ENCODE measurements around the gene THRA. TPM values are rescaled to one million over a fixed set of nuclear protein-coding genes. Genes with fewer than 3 reads are reported as not detected.

The THRA gene
- total RNA-seq, 1 donor from 2014 or later, result 13.6 TPM

DNA sequence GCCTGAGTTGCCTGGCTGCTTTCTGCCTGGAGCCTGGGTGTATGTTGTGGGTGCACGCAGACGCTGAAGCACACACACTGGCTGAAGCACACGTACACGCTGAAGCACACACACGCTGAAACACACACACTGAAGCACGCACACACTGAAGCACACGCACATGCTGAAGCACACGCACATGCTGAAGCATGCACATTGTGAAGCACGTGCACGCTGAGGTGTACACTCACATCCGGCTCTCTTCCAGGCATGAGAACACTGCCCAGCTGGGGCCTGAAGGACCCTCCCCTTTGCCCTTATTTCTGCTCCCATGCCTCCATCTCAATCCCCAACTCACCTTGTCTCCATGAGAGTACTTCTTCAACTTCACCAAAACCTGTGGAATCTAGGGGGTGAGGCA is 31.1 kb upstream of the THRA start:
- Mint-ChIP-seq H3K4me3 (ENCODE audit: unreplicated experiment) (peak overlapping the region; percentile 56), H3K36me3 (ENCODE audit: low read depth, unreplicated experiment) (peaks cover 30% of the 10 kb centered on the region), H3K4me1 (ENCODE audit: unreplicated experiment) (no peaks in the 10 kb centered on the region), H3K27me3 (ENCODE audit: unreplicated experiment) (peaks cover 8% of the 10 kb centered on the region), H3K9me3 (ENCODE audit: unreplicated experiment) (no peaks in the 10 kb centered on the region), H3K27ac (ENCODE audit: unreplicated experiment) (no peak overlapping the region)
- TF ChIP-seq, protein P1, sequence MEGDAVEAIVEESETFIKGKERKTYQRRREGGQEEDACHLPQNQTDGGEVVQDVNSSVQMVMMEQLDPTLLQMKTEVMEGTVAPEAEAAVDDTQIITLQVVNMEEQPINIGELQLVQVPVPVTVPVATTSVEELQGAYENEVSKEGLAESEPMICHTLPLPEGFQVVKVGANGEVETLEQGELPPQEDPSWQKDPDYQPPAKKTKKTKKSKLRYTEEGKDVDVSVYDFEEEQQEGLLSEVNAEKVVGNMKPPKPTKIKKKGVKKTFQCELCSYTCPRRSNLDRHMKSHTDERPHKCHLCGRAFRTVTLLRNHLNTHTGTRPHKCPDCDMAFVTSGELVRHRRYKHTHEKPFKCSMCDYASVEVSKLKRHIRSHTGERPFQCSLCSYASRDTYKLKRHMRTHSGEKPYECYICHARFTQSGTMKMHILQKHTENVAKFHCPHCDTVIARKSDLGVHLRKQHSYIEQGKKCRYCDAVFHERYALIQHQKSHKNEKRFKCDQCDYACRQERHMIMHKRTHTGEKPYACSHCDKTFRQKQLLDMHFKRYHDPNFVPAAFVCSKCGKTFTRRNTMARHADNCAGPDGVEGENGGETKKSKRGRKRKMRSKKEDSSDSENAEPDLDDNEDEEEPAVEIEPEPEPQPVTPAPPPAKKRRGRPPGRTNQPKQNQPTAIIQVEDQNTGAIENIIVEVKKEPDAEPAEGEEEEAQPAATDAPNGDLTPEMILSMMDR (IDR thresholded peaks at IDR 0.05; ENCODE audit: unreplicated experiment), result no peak
- DNase-seq (ENCODE audit: low spot score), result no peak

DNA sequence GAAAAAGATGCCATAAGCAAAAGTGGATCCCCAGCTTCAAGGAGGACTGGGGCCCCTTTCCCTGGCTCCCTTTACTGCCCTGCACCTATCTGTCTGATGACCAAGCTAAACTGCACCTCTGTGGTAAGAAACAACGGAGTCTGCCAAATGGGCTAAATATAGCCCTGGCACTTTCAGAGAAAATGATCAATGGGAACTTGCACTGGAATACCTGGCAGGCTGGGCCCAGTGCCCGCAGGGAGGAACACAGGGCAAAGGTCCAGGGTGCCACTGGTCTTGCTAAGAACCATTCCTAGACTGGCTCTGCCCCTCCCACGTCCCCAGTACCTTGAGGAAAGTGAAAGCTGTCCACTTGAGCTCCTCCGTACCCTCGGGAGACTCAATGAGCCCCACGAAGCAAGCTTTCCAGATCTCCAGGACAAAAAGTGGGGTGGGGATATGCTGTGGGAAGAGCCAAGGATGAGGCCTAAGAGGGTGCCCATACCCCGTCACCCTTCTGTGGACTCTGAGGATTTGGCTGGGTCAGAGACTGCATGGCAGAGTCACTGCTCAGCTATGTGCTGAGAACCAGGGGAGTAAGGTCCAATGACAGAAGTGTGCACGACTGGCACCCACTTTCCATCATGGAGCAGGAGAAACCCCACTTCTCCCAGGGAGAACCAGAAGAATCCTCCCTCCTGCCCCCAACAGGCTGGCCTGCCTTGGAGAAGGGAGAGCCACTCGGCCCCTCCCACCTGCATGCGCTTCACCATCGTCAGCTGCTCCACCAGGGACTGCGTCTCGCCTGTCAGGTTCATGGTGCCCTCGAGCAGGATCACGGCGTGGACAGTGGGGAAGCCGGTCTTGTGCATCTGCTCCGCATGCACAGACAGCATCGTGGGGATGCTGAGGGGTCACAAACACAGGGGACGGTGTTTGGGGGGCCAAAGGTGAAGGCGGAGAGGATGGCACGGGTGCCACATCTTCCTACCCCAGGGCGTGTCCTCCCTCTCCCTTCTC is 30.1 kb upstream of the THRA start:
- Mint-ChIP-seq H3K4me1 (ENCODE audit: unreplicated experiment) (peaks cover 2% of the 10 kb centered on the region), H3K36me3 (ENCODE audit: low read depth, unreplicated experiment) (peaks cover 30% of the 10 kb centered on the region)
- DNase-seq (ENCODE audit: low spot score), result no peak

DNA sequence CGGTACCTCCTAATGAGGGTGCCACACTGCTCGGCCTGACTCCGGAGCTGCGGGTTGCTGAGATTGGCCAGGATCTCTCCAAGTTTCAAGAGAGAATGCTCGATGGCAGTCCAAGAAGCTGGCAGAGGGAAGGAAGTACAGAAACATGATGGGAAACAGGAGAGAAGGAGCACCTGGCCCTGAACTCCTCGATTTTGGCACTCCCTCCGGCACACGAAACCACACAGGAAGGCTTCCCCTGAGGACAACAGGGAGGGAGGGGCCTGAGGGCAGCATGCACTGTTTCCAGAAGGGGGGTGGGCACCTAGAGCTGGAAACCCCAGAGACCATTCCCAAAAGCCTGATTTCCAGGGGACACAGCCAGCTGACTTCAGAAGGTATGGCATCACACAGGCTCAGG is 29.4 kb upstream of the THRA start:
- TF ChIP-seq, protein P1 (IDR thresholded peaks at IDR 0.05; ENCODE audit: unreplicated experiment), result no peak
- DNase-seq (ENCODE audit: low spot score), result no peak
- Mint-ChIP-seq H3K27ac (ENCODE audit: unreplicated experiment) (no peak overlapping the region), H3K4me3 (ENCODE audit: unreplicated experiment) (no peak overlapping the region), H3K36me3 (ENCODE audit: low read depth, unreplicated experiment) (peaks cover 30% of the 10 kb centered on the region), H3K27me3 (ENCODE audit: unreplicated experiment) (peaks cover 10% of the 10 kb centered on the region), H3K4me1 (ENCODE audit: unreplicated experiment) (peaks cover 2% of the 10 kb centered on the region), H3K9me3 (ENCODE audit: unreplicated experiment) (no peaks in the 10 kb centered on the region)

More for the DNA sequence above, 30.1 kb upstream of the THRA start:
- Mint-ChIP-seq H3K4me3 (ENCODE audit: unreplicated experiment) (no peak overlapping the region), H3K27ac (ENCODE audit: unreplicated experiment) (peak overlapping the region; percentile 82), H3K27me3 (ENCODE audit: unreplicated experiment) (peaks cover 10% of the 10 kb centered on the region), H3K9me3 (ENCODE audit: unreplicated experiment) (no peaks in the 10 kb centered on the region)
- TF ChIP-seq, protein P1 (IDR thresholded peaks at IDR 0.05; ENCODE audit: unreplicated experiment), result no peak

DNA sequence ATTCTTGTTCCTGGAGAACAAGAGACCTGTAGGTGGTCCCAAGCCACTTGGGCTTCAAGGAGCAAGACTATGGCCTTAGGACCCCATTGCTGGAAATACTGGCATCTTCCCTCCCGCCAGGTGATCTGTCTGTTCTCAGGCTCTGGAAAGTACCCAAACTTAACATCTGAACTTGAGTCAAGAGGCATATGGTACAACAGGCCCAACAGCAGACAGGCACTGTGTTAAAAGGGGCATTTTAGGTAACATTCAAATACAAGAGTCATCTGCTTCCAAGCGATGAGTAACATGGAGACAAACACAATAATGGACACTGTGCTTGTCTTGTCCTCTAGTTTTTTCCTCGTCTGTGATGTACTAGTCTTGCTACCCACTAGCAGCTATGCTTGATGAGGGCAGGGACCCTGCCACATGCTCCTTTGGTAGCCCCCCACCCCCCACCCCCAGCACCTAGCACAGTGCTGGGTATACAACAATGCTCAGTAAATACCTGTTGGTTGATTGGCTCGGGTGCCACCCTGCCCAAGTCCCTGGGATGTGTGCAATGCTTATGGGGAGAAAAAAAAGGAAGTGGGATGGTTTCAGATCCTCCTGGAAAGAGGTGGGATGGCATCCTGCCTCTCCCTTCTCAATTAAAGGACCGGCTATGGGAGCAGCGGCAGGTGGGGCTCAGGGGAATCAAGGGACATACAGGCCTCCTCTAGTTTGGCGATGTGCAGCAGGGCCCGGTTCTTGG is 28.2 kb upstream of the THRA start:
- DNase-seq (ENCODE audit: low spot score), result no peak
- Mint-ChIP-seq H3K36me3 (ENCODE audit: low read depth, unreplicated experiment) (peaks cover 18% of the 10 kb centered on the region), H3K27ac (ENCODE audit: unreplicated experiment) (no peak overlapping the region), H3K27me3 (ENCODE audit: unreplicated experiment) (peaks cover 10% of the 10 kb centered on the region), H3K4me1 (ENCODE audit: unreplicated experiment) (peaks cover 7% of the 10 kb centered on the region), H3K4me3 (ENCODE audit: unreplicated experiment) (no peak overlapping the region), H3K9me3 (ENCODE audit: unreplicated experiment) (no peaks in the 10 kb centered on the region)
- TF ChIP-seq, protein P1 (IDR thresholded peaks at IDR 0.05; ENCODE audit: unreplicated experiment), result no peak

Measured in endothelial cell (in vitro differentiated cells).